IPS DF 6.9 (cell line): ENCODE measurements around the gene TAS2R39.
"Not testable (repeated sequence)": the region's sequence is repeated elsewhere in the genome, so short reads cannot be mapped to it uniquely, and the experiment has no call there.

Experiments
- DNase-seq: peaks from one replicate; pipeline ENCODE4 v3.0.0-alpha.2; 2013; ENCODE audit warnings: low read depth, low spot score
- H3K27ac ChIP-seq: one replicate; pipeline ENCODE4 v1.5.1; 2013; ENCODE audit warnings: low read length, control low read depth
- H3K27me3 ChIP-seq: 2 replicates; pipeline ENCODE4 v1.6.1; 2013; ENCODE audit warnings: mild to moderate bottlenecking, low read length; ENCODE audit not compliant: control insufficient read depth, insufficient read depth
- H3K36me3 ChIP-seq: 2 replicates; pipeline ENCODE4 v1.6.1; 2013; ENCODE audit warnings: low read length; ENCODE audit not compliant: control insufficient read depth, insufficient read depth
- H3K4me1 ChIP-seq: 2 replicates; pipeline ENCODE4 v1.6.1; 2013; ENCODE audit warnings: low read length; ENCODE audit not compliant: control insufficient read depth, insufficient read depth
- H3K4me3 ChIP-seq: 2 replicates; pipeline ENCODE4 v1.5.1; 2013; ENCODE audit warnings: mild to moderate bottlenecking, low read length
- H3K9me3 ChIP-seq: 2 replicates; pipeline ENCODE4 v1.6.1; 2013; ENCODE audit warnings: low read length, inconsistent platforms; ENCODE audit not compliant: control insufficient read depth, insufficient read depth
- WGBS: extraction: QIAGEN DNeasy Blood & Tissue Kit; methylation state at CpG from one replicate; pipeline ENCODE4 v1.1.7; 2013; ENCODE audit warnings: mixed read lengths, missing lambda C conversion rate; ENCODE audit not compliant: insufficient read length, insufficient coverage; 5-methylcytosine and 5-hydroxymethylcytosine counted together

TAS2R39 gene

DNA sequence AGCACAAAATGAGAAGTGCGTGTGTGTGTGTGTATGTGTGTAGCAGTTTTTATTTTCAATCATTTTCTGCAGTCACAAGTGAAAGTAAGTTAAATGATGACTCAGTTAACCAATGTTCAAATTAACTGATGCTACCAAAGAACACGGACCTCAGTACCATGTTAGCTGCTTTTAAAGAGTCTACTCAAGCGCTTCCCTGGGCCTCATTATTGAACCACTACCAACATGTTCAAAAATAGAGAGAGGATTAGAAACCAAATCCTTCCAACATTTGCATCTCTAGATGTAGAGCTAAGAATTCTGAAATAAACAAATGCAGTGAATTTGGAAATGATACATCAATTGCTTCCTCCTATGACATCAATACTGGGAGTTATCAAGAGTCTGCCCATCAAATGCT, at the start of gene TAS2R39:
Gene TAS2R39, plus strand, starts transcription at position 396 of the 400 bp plus-strand sequence. Its CDS starts 0 bp downstream, at position 396.
- WGBS = 100% methylated on average over 1 of the region's 3 CpGs
- Histone ChIP-seq H3K4me1 (no peaks in the 10 kb centered on the region), H3K36me3 (no peaks in the 10 kb centered on the region), H3K27ac (no peak within 1 kb of the TSS), H3K27me3 (no peaks in the 10 kb centered on the region), H3K4me3 (no peak within 1 kb of the TSS), H3K9me3 (no peaks in the 10 kb centered on the region)
- DNase-seq = no peak

- no peaks in the 10 kb centered on the region for H3K36me3 ChIP-seq
- no peaks in the 10 kb centered on the region for H3K9me3 ChIP-seq
- no peaks in the 10 kb centered on the region for H3K4me1 ChIP-seq
- no peak overlapping the region for H3K27ac ChIP-seq
- H3K4me3 ChIP-seq = no peak overlapping the region
- DNase-seq = no peak
- H3K27me3 ChIP-seq = no peaks in the 10 kb centered on the region
Measured at GRCh38 chr7:143147070-143147469, 36.1 kb upstream of the TAS2R39 start.

DNA sequence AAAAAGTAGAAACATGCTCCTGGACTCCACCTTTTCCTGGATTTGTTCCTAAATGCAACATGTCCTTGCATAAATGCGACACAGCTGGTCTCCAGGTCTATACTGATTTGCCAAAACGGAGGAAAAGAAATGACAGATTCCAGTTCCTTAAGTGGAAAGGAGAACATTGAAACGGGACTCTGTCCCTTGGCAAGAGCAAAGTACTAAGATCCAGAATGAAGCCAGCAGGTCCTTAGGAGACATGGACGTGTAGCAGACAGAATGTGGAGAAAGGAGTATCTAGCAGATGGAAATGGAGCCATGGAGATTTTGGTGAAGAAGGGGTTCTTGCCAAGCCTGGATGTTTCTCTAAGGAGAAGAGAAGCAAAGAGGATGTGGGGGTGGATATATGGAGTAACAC, 35.2 kb upstream of the TAS2R39 start:
- H3K36me3 ChIP-seq = no peaks in the 10 kb centered on the region
- no CpG with 5 or more reads among the region's 4 CpGs for WGBS

GRCh38 chr7:143148651-143149050, 34.6 kb upstream of the TAS2R39 start:
- no peaks in the 10 kb centered on the region for H3K4me1 ChIP-seq
- H3K36me3 ChIP-seq = no peaks in the 10 kb centered on the region
- no peak overlapping the region for H3K4me3 ChIP-seq
- no peak for DNase-seq
- no peaks in the 10 kb centered on the region for H3K27me3 ChIP-seq
- no peak overlapping the region for H3K27ac ChIP-seq
- no peaks in the 10 kb centered on the region for H3K9me3 ChIP-seq

More for the DNA sequence above, 35.2 kb upstream of the TAS2R39 start:
- DNase-seq = no peak
- Histone ChIP-seq H3K27me3 (no peaks in the 10 kb centered on the region), H3K27ac (no peak overlapping the region), H3K4me3 (no peak overlapping the region), H3K4me1 (no peaks in the 10 kb centered on the region), H3K9me3 (no peaks in the 10 kb centered on the region)

- not testable (repeated sequence) for H3K9me3 ChIP-seq, H3K27ac ChIP-seq, H3K4me1 ChIP-seq, H3K27me3 ChIP-seq, H3K36me3 ChIP-seq, H3K4me3 ChIP-seq, DNase-seq
- WGBS = no CpG with 5 or more reads among the region's 6 CpGs
Measured at GRCh38 chr7:143150696-143151095, 32.5 kb upstream of the TAS2R39 start.

GRCh38 chr7:143158617-143159016, 24.6 kb upstream of the TAS2R39 start:
- H3K27ac ChIP-seq, H3K4me1 ChIP-seq, DNase-seq, H3K27me3 ChIP-seq, H3K4me3 ChIP-seq, H3K9me3 ChIP-seq, H3K36me3 ChIP-seq: not testable (repeated sequence)
- WGBS = no CpG with 5 or more reads among the region's 3 CpGs

- H3K27ac ChIP-seq = no peak overlapping the region
- H3K4me1 ChIP-seq = no peaks in the 10 kb centered on the region
- no peak for DNase-seq
- no peaks in the 10 kb centered on the region for H3K36me3 ChIP-seq
- no peaks in the 10 kb centered on the region for H3K27me3 ChIP-seq
- no peaks in the 10 kb centered on the region for H3K9me3 ChIP-seq
- no peak overlapping the region for H3K4me3 ChIP-seq
Measured at GRCh38 chr7:143171697-143172096, 11.5 kb upstream of the TAS2R39 start.

- no peak for DNase-seq
- Histone ChIP-seq H3K4me3 (no peak overlapping the region), H3K9me3 (no peaks in the 10 kb centered on the region), H3K27me3 (no peaks in the 10 kb centered on the region), H3K4me1 (no peaks in the 10 kb centered on the region), H3K36me3 (no peaks in the 10 kb centered on the region), H3K27ac (no peak overlapping the region)
- no CpG with 5 or more reads among the region's 4 CpGs for WGBS
Measured at GRCh38 chr7:143172354-143172753, 10.9 kb upstream of the TAS2R39 start.

GRCh38 chr7:143176128-143176527, 7.1 kb upstream of the TAS2R39 start:
- H3K27ac ChIP-seq = no peak overlapping the region
- DNase-seq = no peak
- no peaks in the 10 kb centered on the region for H3K9me3 ChIP-seq
- H3K4me1 ChIP-seq = no peaks in the 10 kb centered on the region
- no peaks in the 10 kb centered on the region for H3K36me3 ChIP-seq
- no peak overlapping the region for H3K4me3 ChIP-seq
- no peaks in the 10 kb centered on the region for H3K27me3 ChIP-seq
- no CpG with 5 or more reads among the region's 5 CpGs for WGBS

DNA sequence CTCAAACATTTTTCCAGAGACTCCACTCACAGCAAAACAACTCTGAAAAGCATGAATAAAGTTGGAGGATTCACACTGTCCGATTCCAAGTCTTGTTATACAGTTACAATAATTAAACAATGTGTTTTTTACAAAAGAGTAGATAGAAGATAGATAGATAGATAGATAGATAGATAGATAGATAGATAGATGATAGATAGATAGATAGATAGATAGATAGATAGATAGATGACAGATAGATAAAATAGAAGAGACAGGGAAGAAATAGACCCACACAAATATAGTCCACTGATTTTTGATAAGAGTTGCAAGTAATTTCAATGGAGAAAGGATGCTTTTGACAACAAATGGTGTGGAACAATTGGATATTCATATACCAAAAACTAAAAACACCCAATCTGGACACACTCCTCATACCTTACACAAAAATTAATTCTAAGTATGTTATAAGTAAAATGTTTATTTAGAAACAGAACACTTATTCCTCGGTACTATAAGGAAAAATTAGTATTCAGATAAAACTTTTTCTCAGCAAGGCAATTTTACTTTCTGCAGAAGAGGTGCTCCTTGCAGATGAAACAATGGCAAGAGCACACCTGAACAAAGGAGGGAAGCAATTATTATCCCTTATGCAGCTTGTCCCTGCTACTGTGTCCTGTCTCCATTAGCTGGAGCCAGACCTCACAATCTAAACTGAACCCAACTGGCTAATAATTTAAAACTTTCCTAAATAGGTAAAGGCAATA, 5.7 kb upstream of the TAS2R39 start:
- DNase-seq = no peak
- Histone ChIP-seq H3K27me3 (no peaks in the 10 kb centered on the region), H3K27ac (no peak overlapping the region), H3K9me3 (no peaks in the 10 kb centered on the region), H3K4me3 (no peak overlapping the region), H3K36me3 (no peaks in the 10 kb centered on the region), H3K4me1 (no peaks in the 10 kb centered on the region)
- WGBS = no CpG with 5 or more reads among the region's 2 CpGs

DNA sequence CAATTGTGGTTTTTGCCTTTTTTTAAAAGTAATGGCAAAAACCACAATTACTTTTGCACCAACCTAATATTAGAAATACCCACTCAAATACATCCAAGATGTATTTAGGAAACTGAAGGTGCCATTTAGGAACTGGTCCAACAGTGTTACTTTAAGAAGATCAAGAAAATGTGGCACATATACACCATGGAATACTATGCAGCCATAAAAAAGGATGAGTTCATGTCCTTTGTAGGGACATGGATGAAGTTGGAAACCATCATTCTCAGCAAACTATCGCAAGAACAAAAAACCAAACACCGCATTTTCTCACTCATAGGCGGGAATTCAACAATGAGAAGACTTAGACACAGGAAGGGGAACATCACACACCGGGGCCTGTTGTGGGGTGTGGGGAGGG, 2.4 kb upstream of the TAS2R39 start:
- no CpG with 5 or more reads among the region's 4 CpGs for WGBS
- not testable (repeated sequence) for H3K4me3 ChIP-seq, H3K9me3 ChIP-seq, H3K27me3 ChIP-seq, H3K36me3 ChIP-seq, H3K27ac ChIP-seq, H3K4me1 ChIP-seq, DNase-seq
